Ectodermal cell (in vitro differentiated cells): ENCODE results near the gene RYR3. TPM values are rescaled to one million over a fixed set of nuclear protein-coding genes. Genes with fewer than 3 reads are reported as not detected.
A peak's percentile ranks its signal among the peaks of the same experiment; 100 is the strongest.

Source experiments
- H3K27ac ChIP-seq: 2 replicates; pipeline ENCODE4 v1.7.0; 2013; ENCODE audit warnings: mild to moderate bottlenecking, low read depth, low read length; ENCODE audit not compliant: insufficient read depth, poor library complexity, severe bottlenecking
- H3K27me3 ChIP-seq: 2 replicates; pipeline ENCODE4 v1.7.0; 2013; ENCODE audit warnings: mild to moderate bottlenecking, low read length; ENCODE audit not compliant: insufficient read depth, control insufficient read depth, poor library complexity, severe bottlenecking
- H3K36me3 ChIP-seq: one replicate; pipeline ENCODE4 v1.7.0; 2013; ENCODE audit warnings: low read length; ENCODE audit not compliant: control insufficient read depth, insufficient read depth
- H3K4me1 ChIP-seq: one replicate; pipeline ENCODE4 v1.7.0; 2013; ENCODE audit warnings: low read length; ENCODE audit not compliant: control insufficient read depth, insufficient read depth
- H3K4me3 ChIP-seq: 2 replicates; pipeline ENCODE4 v1.7.0; 2013; ENCODE audit warnings: low read depth, low read length, control low read depth; ENCODE audit not compliant: insufficient read depth
- H3K9me3 ChIP-seq: 2 replicates; pipeline ENCODE4 v1.7.0; 2013; ENCODE audit warnings: mild to moderate bottlenecking, low read length, moderate library complexity; ENCODE audit not compliant: control insufficient read depth
- WGBS, 2 experiments: methylation state at CpG; one replicate each; pipeline ENCODE4 v1.1.7; 2013; ENCODE audit warnings: missing lambda C conversion rate in 2 of 2; 5-methylcytosine and 5-hydroxymethylcytosine counted together
- polyA plus RNA-seq, 4 experiments: library from polyadenylated mRNA; stranded (reverse); fragments of 50-300 nt; gene quantifications; one replicate each; pipeline ENCODE4 v1.2.3, GENCODE V29; 2013

The RYR3 gene
- 1.3 TPM for polyA plus RNA-seq (2013, experiment 1 of 4)
- 2.1 TPM for polyA plus RNA-seq (2013, experiment 2 of 4)
- polyA plus RNA-seq (2013, experiment 3 of 4): 1.7 TPM
- polyA plus RNA-seq (2013, experiment 4 of 4): 2.3 TPM

GRCh38 chr15:33310481-33311311, at the start of gene RYR3:
TSS of gene RYR3 (plus strand) at chr15:33310967. CDS start at chr15:33311046, 79 bp downstream.
- Histone ChIP-seq H3K9me3 (no peaks in the 10 kb centered on the region), H3K27ac (no peak within 1 kb of the TSS), H3K4me3 (peak within 1 kb of the TSS; percentile 65), H3K27me3 (peaks cover 49% of the 10 kb centered on the region), H3K4me1 (no peaks in the 10 kb centered on the region), H3K36me3 (no peaks in the 10 kb centered on the region)
- 1% methylated on average over 84 of the region's 84 CpGs for WGBS, 2 experiments

- 86 to 90% methylated on average over 2 of the region's 2 CpGs for WGBS, 2 experiments
- H3K27ac ChIP-seq: no peak overlapping the region
- H3K4me3 ChIP-seq: no peak overlapping the region
- no peaks in the 10 kb centered on the region for H3K27me3 ChIP-seq
- H3K9me3 ChIP-seq: no peaks in the 10 kb centered on the region
- H3K4me1 ChIP-seq: no peaks in the 10 kb centered on the region
- H3K36me3 ChIP-seq: no peaks in the 10 kb centered on the region
These were observed 48.5 kb upstream of the RYR3 start for GRCh38 chr15:33262306-33262705.

- Histone ChIP-seq H3K9me3 (no peaks in the 10 kb centered on the region), H3K4me3 (no peak overlapping the region), H3K36me3 (no peaks in the 10 kb centered on the region), H3K27me3 (no peaks in the 10 kb centered on the region), H3K4me1 (no peaks in the 10 kb centered on the region), H3K27ac (no peak overlapping the region)
- 92 to 100% methylated on average over 1 of the region's 1 CpG for WGBS, 2 experiments
These were observed 33.1 kb upstream of the RYR3 start for GRCh38 chr15:33277689-33278088.

- H3K36me3 ChIP-seq: no peaks in the 10 kb centered on the region
- no peaks in the 10 kb centered on the region for H3K27me3 ChIP-seq
- H3K9me3 ChIP-seq: no peaks in the 10 kb centered on the region
- WGBS, 2 experiments: 77 to 83% methylated on average over 3 to 4 of the region's 4 CpGs
- no peaks in the 10 kb centered on the region for H3K4me1 ChIP-seq
- no peak overlapping the region for H3K4me3 ChIP-seq
- H3K27ac ChIP-seq: no peak overlapping the region
These were observed 31.8 kb upstream of the RYR3 start for GRCh38 chr15:33278816-33279612.

GRCh38 chr15:33279613-33280205, 31.1 kb upstream of the RYR3 start:
- Histone ChIP-seq H3K27ac (no peak overlapping the region), H3K4me1 (no peaks in the 10 kb centered on the region), H3K27me3 (no peaks in the 10 kb centered on the region), H3K9me3 (no peaks in the 10 kb centered on the region), H3K36me3 (no peaks in the 10 kb centered on the region), H3K4me3 (no peak overlapping the region)
- WGBS, 2 experiments: 91 to 94% methylated on average over 4 to 6 of the region's 6 CpGs

GRCh38 chr15:33282226-33283020, 28.3 kb upstream of the RYR3 start:
- H3K27me3 ChIP-seq: no peaks in the 10 kb centered on the region
- WGBS, 2 experiments: 93 to 94% methylated on average over 6 of the region's 6 CpGs
- H3K9me3 ChIP-seq: no peaks in the 10 kb centered on the region
- H3K36me3 ChIP-seq: no peaks in the 10 kb centered on the region
- no peaks in the 10 kb centered on the region for H3K4me1 ChIP-seq
- H3K27ac ChIP-seq: no peak overlapping the region
- no peak overlapping the region for H3K4me3 ChIP-seq

GRCh38 chr15:33283576-33283975, 27.2 kb upstream of the RYR3 start:
- Histone ChIP-seq H3K36me3 (no peaks in the 10 kb centered on the region), H3K27me3 (no peaks in the 10 kb centered on the region), H3K27ac (no peak overlapping the region), H3K4me1 (no peaks in the 10 kb centered on the region), H3K9me3 (no peaks in the 10 kb centered on the region), H3K4me3 (no peak overlapping the region)
- 98 to 100% methylated on average over 1 to 2 of the region's 2 CpGs for WGBS, 2 experiments

GRCh38 chr15:33284336-33284735, 26.4 kb upstream of the RYR3 start:
- no peaks in the 10 kb centered on the region for H3K4me1 ChIP-seq
- no peak overlapping the region for H3K4me3 ChIP-seq
- no peaks in the 10 kb centered on the region for H3K27me3 ChIP-seq
- H3K36me3 ChIP-seq: no peaks in the 10 kb centered on the region
- H3K9me3 ChIP-seq: no peaks in the 10 kb centered on the region
- no peak overlapping the region for H3K27ac ChIP-seq
- WGBS, 2 experiments: 89 to 95% methylated on average over 1 of the region's 1 CpG

- Histone ChIP-seq H3K27me3 (no peaks in the 10 kb centered on the region), H3K4me1 (no peaks in the 10 kb centered on the region), H3K9me3 (no peaks in the 10 kb centered on the region), H3K36me3 (no peaks in the 10 kb centered on the region), H3K27ac (no peak overlapping the region), H3K4me3 (no peak overlapping the region)
- WGBS, 2 experiments: 45 to 52% methylated on average over 7 of the region's 7 CpGs
These were observed 18.0 kb upstream of the RYR3 start for GRCh38 chr15:33292717-33293307.
